Coronary artery (tissue), 2 donors: ENCODE data around the gene PHACTR1.

ENCODE experiments used
- DNase-seq: peaks from one replicate; pipeline ENCODE4 v3.0.0-alpha.2; 2017; ENCODE audit warnings: low spot score
- H3K27ac ChIP-seq, 2 donors: fragments of 200-600 bp; sonication (generic); one replicate each; pipeline ENCODE4 v1.5.1; 2016 to 2019
- H3K4me3 ChIP-seq: fragments of 200-600 bp; sonication (generic); 2 replicates; pipeline ENCODE4 v1.5.1; 2016; ENCODE audit warnings: mild to moderate bottlenecking, moderate library complexity
- CTCF ChIP-seq: fragments of 200-600 bp; sonication (generic); IDR thresholded peaks from one replicate; pipeline ENCODE4 v1.5.1; 2019; ENCODE audit warnings: antibody characterized with exemption

The PHACTR1 gene

GRCh38 chr6:13177664-13178063 lies 461.1 kb downstream of the PHACTR1 start:
- no peak for TF ChIP-seq CTCF

GRCh38 chr6:13178107-13178506 lies 461.5 kb downstream of the PHACTR1 start:
- no peak for TF ChIP-seq CTCF
- no peak overlapping the region for H3K4me3 ChIP-seq
- no peak overlapping the region for H3K27ac ChIP-seq
- DNase-seq: no peak

More at GRCh38 chr6:13177664-13178063, 461.1 kb downstream of the PHACTR1 start:
- Histone ChIP-seq H3K27ac (no peak overlapping the region), H3K4me3 (no peak overlapping the region)
- DNase-seq: no peak

- TF ChIP-seq CTCF: no peak
- no peak for DNase-seq
- H3K4me3 ChIP-seq: no peak overlapping the region
- H3K27ac ChIP-seq: no peak overlapping the region
Observed at GRCh38 chr6:13180538-13180937, 464.0 kb downstream of the PHACTR1 start.

- no peak for DNase-seq
- Histone ChIP-seq H3K4me3 (no peak overlapping the region), H3K27ac (no peak overlapping the region)
- no peak for TF ChIP-seq CTCF
Observed at GRCh38 chr6:13181393-13181792, 464.8 kb downstream of the PHACTR1 start.

- no peak for DNase-seq
- no peak overlapping the region for H3K27ac ChIP-seq
- H3K4me3 ChIP-seq: no peak overlapping the region
- no peak for TF ChIP-seq CTCF
Observed at GRCh38 chr6:13183415-13184088, 467.0 kb downstream of the PHACTR1 start.

GRCh38 chr6:13184089-13184468 lies 467.5 kb downstream of the PHACTR1 start:
- no peak for DNase-seq
- Histone ChIP-seq H3K27ac (no peak overlapping the region), H3K4me3 (no peak overlapping the region)
- TF ChIP-seq CTCF: no peak

- DNase-seq: no peak
- no peak overlapping the region for H3K27ac ChIP-seq
- no peak overlapping the region for H3K4me3 ChIP-seq
- no peak for TF ChIP-seq CTCF
Observed at GRCh38 chr6:13184547-13184946, 468.0 kb downstream of the PHACTR1 start.
